HG02884 (cell line): Measurements from ENCODE around the gene KCNJ6.

ENCODE experiments used
- ATAC-seq: cut with Tn5 transposase; IDR thresholded peaks from one replicate; pipeline ENCODE4 v1.9.1; 2021; ENCODE audit warnings: mild to moderate bottlenecking, moderate library complexity; ENCODE audit not compliant: unreplicated experiment

Gene KCNJ6

DNA sequence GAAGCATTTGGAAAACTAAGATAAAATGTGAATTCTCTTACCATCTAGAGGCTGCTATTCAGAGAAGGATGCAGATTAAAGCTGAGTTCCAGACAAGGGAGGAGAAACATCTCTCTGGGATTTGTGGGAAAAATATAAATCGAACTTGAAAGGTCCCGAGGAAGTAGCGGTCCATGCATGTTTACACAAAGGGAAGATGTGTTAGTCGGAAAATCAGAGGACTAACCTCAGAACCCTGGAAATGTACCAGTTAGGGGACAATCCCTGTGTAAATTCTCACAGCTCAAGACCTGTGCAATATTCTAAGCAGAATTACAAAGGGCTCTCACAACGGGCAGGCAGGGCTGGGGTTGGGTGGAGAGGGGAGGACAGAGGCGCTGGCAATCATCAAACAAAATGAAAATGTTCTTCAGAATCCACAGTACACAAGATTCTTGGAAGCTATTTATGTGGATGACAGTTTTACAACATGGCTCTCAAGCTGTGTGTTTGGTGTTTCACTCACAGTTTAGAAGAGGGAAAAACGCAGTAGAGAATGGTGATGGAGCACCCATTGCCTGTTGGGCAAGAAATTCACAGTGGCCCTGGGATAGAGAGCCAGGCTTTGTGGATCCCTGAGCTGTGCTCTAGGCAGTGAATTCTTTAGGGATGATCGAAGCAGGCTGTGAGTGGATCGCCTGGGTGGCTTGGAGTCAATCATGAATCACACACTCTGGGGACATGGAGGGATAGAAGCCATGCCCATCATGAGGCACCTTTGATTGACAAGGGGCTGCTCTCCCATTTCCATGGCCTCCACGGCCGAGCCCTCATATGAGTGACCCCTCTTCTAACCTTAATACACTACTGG is 47.6 kb downstream of the KCNJ6 start:
- ATAC-seq, result no peak

GRCh38 chr21:37866027-37866426 is 50.2 kb downstream of the KCNJ6 start:
- ATAC-seq, result no peak

GRCh38 chr21:37865156-37865555 is 51.1 kb downstream of the KCNJ6 start:
- ATAC-seq, result no peak

GRCh38 chr21:37863842-37864241 is 52.4 kb downstream of the KCNJ6 start:
- no peak for ATAC-seq

DNA sequence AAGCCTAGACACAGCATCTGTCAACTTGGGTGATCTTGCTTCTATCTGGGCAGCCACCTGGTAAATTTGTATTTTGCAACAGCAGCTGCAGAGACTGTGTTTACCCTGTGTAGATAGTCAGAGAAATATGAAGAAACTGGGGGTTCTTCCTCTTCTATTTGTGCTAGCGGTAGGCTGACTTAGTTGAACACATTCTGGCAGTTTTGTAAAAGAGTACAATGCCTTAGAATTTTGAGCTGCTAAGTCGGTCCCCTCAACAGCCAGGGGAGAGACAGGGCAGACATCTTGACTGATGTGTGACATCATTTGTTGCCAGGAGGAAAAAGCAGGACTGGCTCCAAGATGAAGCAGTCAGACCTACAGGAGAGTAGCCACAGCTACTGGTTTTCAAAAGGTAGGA is 53.7 kb downstream of the KCNJ6 start:
- no peak for ATAC-seq

GRCh38 chr21:37861561-37861960 is 54.7 kb downstream of the KCNJ6 start:
- ATAC-seq, result no peak

DNA sequence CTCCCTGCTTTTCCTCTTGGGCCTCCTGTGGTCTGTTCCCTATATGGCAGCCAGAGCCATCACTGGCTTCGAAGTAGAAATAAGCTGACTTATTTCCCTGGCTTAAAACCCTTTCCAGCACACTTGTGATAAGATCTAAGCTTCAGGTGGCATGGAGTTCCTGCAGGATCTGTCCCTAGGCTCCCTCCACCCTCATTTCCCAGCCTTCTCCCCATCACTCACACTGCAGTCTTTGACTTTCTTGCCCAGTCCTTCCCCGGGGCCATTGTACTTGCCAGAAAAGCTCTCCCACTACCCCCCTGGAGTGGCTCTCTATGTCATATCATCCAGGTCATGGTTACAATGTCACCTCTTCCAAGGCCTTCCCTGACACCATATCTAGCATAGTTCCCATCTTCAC is 55.8 kb downstream of the KCNJ6 start:
- no peak for ATAC-seq

GRCh38 chr21:37855647-37856625 is 60.3 kb downstream of the KCNJ6 start:
- ATAC-seq, result no peak

GRCh38 chr21:37855271-37855646 is 61.0 kb downstream of the KCNJ6 start:
- no peak for ATAC-seq

GRCh38 chr21:37849506-37850102 is 66.7 kb downstream of the KCNJ6 start:
- ATAC-seq, result no peak

- ATAC-seq, result no peak
These were observed 67.4 kb downstream of the KCNJ6 start for GRCh38 chr21:37848721-37849490.

DNA sequence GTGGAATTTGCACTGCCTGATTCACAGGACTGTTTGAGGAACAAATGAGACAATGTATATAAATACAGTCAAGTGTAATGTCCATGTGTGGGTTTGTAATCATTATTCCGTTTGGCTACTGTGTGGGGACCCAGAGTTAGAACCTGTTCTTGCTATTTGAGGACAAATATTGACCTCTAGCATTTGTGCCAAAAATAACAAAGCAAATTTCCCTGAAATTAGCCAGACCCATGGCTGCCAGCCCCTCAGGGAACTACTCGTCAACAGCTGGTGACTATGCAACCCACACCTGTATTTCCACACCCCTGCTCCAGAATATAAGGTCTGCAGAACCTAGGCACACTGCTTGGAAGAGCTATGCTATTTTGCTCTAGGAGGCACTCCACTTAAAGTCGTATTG is 70.7 kb downstream of the KCNJ6 start:
- no peak for ATAC-seq

DNA sequence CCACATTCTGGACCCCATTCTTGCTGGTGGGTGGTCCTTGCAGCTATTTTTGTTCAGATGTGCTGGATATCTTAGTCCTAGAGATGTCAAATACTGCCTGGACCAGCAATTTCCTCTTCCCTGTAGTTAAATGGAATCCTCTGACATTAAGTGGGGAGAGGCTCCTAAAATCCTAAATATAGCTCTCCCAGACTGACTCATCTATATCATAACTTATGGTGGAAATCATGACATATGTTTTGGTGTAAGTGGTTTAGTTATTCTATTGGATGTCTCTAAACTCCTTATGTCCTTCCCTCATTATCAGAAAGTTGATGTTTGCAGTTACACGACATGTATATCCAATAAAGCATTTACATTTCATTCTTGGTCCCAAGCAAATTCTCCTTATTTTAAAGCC is 73.1 kb downstream of the KCNJ6 start:
- ATAC-seq, result no peak

DNA sequence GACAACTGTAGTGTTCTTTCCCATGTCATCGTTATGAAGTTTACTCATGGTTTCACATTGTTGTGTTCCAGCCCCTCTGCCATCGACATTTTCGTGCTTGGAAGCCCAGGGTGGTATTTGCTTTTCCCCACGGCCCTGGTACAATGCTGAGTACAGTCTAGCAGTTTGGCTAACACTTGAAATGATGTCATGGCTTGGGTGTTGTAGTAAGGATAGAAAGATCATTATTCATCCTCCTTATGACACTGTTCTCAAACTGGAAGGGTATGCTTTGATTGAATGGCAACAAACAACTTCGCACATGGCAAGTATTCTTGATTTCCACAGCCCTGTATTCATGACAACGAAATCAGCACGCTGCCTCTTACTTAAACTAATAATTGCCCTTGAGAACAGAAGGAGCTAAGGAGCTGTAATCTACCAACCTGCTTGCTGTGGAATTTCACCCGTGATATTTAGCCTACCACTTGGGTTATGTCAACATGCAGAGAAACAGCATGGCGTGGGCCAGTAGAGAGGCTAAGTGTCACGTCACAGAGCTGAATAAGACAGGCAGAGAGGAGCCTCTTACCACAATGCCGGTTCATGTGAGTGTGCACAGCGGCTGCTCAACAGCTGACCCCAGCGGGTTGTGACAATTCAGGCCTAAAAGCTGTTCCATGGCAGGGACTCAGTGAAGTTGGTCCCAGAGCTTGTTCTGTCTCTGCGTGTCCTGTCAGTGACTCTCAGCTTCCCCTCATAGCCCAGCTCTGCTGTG is 73.9 kb downstream of the KCNJ6 start:
- no peak for ATAC-seq

- no peak for ATAC-seq
These were observed 78.9 kb downstream of the KCNJ6 start for GRCh38 chr21:37837381-37837780.

DNA sequence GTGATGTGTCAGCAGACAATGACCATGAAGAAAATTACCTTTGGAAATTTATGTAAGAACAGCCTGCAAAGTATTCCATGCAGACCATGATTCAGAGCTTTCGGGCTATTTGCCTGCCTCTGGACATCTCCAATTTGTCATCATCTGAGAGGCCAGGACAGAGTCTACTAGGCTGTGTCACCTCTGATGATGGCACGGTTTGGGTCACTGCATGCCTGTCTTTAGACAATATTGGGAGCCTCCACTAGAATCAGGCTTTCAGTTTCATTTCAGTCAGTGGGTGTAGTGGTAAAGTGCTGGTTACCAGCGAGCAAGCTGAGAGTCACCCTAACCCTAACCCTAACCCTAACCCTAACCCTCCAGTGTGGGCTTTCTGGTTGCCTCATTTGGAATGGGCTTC is 80.8 kb downstream of the KCNJ6 start:
- no peak for ATAC-seq

DNA sequence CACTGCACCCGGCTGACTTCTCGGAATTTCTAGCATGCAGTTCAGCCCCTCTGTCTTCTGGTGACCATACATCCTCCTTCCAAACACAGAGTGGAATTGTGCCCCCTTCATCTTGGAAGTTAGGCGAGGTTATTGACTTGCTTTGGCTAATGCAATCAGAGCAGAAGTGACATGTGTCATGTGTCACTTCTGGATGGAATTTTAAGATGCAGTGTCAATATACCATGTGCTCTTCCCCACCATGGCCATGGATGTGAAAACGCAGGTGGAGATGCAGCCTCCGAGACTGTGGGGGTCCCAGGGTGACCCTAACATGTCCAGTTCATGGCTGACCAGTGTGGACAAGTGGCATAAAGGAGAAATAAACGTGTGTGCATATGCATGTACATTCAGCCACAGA is 83.0 kb downstream of the KCNJ6 start:
- no peak for ATAC-seq

- no peak for ATAC-seq
These were observed 86.8 kb downstream of the KCNJ6 start for GRCh38 chr21:37829447-37829846.

GRCh38 chr21:37828991-37829390 is 87.3 kb downstream of the KCNJ6 start:
- ATAC-seq, result no peak

DNA sequence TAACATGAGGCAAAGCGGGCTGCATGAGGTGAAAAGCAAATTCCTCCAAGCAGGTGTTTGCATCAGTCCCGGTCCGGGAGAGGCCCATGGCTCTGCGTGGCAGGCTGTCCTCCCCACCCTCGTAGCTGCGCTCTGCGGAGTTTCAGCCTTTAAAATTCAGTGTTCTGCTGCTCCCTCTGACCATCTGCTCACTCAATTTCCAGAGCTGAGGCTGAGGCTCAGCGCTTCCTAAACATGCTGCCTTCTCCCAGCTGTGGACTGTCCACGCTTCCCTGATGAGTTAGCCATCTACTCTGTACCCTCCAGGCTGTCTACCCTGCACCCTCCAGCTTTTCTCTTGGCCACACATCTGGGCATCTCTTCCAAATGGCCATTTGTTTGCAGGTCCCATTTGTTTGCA is 87.7 kb downstream of the KCNJ6 start:
- ATAC-seq, result no peak
